Activated CD4-positive, alpha-beta T cell treated with anti-CD3 and anti-CD28 coated beads, Interleukin-2, amount 50 U/mL, for 16 hours (primary cell): ENCODE measurements around the gene SLC44A1.
"Not testable (repeated sequence)": the region's sequence is repeated elsewhere in the genome, so short reads cannot be mapped to it uniquely, and the experiment has no call there.

Experiments used
- DNase-seq: peaks from one replicate; pipeline ENCODE4 v3.0.0-alpha.2; 2020

The SLC44A1 gene

GRCh38 chr9:105243015-105243686 lies 1.3 kb upstream of the SLC44A1 start:
- no peak for DNase-seq

DNA sequence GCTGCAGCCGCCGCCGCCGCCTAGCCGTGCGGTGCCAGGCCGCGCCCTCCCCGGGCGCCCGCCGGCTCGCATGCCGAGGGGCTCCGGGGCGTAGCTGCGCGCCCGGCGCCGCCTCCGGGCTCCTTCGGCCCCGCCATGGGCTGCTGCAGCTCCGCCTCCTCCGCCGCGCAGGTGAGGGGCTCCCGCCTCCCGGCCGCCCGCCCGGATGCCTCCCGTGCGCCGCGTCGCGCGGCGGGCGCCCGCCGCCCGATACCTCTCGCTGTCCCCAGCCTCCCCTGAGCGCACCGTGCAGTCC lies 230 bp downstream of the SLC44A1 start:
- no peak for DNase-seq

DNA sequence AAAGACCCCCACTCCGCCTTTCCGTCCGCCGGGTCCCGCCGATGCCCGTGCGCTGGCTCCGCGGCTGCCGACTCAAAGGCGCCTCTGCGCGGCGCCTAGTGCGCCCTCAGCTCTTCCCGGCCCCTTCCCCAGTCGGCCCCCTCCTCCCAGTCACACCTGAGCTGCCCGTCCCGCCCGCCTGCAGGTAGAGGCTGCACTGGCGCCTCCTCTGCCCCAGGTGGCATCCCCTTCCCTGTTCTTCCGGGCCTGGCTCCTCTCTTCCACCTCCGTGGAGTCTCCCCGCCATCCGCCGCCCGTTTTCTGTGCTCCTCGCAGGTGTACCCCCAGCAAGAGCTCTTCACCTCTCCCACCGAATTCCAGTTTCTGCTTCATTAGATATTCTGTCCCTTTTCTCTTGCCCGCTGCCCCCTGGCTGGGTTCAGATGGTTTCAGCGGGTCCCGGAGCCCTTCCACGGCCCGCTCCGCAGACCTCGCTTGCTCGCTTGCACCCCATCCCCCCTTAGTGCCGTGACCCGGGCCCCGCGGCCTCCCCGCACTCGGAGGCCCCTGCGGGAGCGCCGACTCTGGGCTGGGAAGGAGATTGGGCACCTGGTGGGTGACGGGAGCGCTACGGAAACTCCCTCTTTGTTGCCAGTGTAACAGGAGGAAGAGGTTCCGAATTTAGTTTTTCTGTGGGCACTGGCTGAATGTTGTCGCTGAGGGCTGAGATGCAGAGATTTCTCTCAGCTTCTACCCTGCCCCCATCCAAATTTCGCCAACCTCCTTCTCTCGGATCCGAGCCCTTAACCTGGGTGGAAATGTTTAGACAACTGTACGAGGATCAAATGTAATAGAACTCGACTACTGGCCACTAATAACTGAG lies 809 bp downstream of the SLC44A1 start:
- DNase-seq: peak; percentile 18

GRCh38 chr9:105245891-105246161 lies 1.4 kb downstream of the SLC44A1 start:
- DNase-seq: no peak

- DNase-seq: no peak
Observed at GRCh38 chr9:105246656-105247173, 2.3 kb downstream of the SLC44A1 start.

- DNase-seq: no peak
Observed at GRCh38 chr9:105248691-105249090, 4.2 kb downstream of the SLC44A1 start.

DNA sequence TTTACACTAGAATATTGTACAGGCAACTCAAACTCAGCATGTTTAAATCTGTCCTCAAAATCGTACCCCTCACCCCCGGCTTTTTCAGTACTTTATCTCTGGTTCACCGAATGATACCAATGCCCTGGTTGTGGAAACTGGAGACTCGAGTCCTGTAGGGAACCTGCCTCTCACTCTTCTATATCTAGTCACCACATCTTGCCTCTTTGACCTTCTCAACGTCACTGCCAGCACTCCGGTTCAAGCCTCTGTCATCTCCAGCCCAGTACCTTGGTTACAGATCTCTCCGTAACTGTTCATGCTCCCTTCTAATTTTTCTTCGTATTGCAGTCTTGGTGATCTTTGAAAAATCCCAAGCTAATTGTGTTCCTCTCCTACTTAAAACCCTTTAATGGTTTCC lies 6.7 kb downstream of the SLC44A1 start:
- no peak for DNase-seq

- no peak for DNase-seq
Observed at GRCh38 chr9:105251733-105252404, 7.4 kb downstream of the SLC44A1 start.

- no peak for DNase-seq
Observed at GRCh38 chr9:105252405-105252756, 7.9 kb downstream of the SLC44A1 start.

- no peak for DNase-seq
Observed at GRCh38 chr9:105254226-105254625, 9.8 kb downstream of the SLC44A1 start.

- DNase-seq: no peak
Observed at GRCh38 chr9:105255421-105255820, 11.0 kb downstream of the SLC44A1 start.

- not testable (repeated sequence) for DNase-seq
Observed at GRCh38 chr9:105256569-105256968, 12.1 kb downstream of the SLC44A1 start.

DNA sequence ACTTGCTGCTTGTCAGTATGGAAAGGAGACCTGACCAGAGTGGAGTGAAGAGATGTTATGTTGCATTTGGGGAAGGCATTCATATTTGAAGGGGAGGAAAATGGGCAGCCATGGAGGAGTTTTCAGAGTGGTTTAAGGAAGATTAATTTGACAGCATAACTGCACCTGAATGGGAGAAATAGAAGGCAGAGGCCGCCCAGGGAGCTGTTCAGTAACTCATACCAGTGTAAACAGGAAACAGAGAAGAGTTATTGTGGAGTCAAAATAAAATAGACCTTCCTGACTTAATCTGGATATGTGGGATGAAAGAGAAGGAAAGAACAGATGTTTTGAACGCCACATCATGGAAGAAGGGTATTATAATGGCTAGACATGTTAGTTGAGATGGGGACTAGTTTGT lies 13.4 kb downstream of the SLC44A1 start:
- no peak for DNase-seq

DNA sequence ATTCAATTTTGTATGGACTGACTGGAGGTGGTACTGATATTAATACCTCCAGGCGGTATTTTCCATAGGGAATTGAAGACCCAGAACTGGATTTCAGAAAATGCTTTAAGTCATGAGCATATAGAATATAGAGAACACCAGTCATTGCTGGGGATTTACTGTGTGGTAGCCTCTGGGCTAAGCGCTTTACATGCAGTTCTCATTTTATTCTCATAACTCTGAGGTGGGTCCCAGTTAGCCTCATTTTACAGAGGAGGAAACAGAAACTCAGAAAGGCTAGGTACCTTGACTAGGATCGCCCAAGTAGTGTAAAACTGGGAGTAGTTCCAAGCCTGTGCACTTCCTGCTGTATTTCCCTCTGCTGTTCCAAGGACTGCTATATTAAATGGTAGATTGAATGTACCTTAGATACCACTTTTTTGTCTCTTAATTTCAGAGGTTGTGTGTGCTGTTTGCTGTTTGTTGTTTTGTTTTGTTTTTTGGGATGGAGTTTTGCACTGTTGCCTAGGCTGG lies 13.8 kb downstream of the SLC44A1 start:
- DNase-seq: no peak

DNA sequence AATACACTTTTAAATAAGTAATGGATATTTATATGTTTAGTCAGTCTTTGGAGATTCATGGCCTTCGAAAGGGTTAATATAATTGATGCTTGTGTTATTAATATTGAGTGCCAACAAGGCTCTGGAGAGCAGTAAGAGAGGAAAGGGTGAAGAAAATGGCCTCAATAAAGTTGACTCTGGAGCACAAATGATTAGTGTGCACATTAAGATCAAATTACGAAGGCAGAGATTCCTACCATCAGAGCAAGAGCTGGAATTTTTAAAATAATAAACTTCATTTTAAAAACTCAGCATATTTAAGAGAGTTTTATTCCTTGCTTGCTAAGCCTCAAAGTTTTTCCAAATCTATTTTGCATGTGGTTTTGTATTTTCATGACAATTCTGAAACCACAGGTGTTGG lies 14.8 kb downstream of the SLC44A1 start:
- no peak for DNase-seq

DNA sequence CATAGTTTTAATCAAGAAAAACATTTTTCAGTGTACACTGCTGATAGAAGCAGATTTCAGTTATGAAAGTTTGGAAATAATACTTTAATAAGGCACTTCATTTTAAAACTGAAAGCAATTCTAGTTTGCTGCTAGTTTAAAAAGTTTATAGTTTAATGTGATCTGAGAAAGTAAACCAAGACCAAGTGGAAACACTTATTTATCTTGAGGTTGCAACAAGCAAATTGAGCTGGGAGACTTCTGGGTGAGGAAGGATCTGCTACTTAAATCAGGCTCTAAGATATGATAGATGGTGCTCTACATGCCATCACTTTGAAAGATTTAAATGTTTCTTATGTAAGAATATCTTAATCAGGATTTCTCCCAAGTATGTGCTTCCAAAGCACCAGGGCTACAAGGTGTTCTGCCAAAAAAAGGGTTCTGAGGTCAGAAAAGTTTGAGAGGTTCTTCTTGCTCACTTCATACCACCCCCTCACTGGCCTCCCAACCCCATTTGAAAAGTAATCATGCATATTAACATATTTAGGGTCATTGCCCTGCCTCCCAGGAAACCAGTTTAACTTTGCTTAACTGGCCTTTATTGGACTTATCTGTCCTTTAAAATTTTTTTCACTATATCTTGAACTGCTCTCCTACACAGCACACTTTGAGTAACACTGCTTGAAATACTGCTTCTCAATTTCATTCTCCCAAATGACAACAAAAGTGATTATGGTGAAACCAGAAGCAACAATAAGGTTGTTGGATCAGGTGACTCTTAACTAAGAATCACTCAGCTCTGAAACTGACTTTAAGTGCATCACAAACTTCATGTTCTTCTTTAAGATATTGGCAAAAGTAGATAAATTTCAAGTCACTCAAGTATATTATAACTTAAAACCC lies 15.5 kb downstream of the SLC44A1 start:
- DNase-seq: no peak

- no peak for DNase-seq
Observed at GRCh38 chr9:105262497-105262896, 18.0 kb downstream of the SLC44A1 start.

GRCh38 chr9:105264380-105264779 lies 19.9 kb downstream of the SLC44A1 start:
- DNase-seq: no peak

- not testable (repeated sequence) for DNase-seq
Observed at GRCh38 chr9:105268254-105268653, 23.8 kb downstream of the SLC44A1 start.

- no peak for DNase-seq
Observed at GRCh38 chr9:105269593-105269992, 25.1 kb downstream of the SLC44A1 start.

- DNase-seq: no peak
Observed at GRCh38 chr9:105270711-105271110, 26.3 kb downstream of the SLC44A1 start.

DNA sequence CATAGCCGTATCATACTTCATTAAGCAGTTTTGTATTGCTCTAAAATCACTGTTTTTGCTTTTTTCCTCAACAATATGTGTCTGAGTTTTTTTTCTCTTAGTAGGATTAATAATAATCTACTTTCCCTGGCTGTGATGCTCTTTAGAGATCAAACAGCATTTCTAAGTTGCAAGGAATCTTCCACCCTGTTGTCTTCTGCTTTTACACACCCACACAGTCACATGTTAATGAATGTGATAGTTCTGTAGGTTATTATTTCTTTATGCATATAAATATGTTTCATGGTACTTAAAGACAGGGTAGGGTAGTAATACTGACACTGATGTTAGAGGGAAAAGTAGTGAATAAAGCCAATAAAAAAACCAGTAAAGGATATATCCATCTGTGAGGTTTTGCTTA lies 29.3 kb downstream of the SLC44A1 start:
- no peak for DNase-seq

GRCh38 chr9:105275111-105275510 lies 30.7 kb downstream of the SLC44A1 start:
- no peak for DNase-seq
